Kidney (tissue), 14 donors: Measurements from ENCODE around the gene ECM1. TPM values are rescaled to one million over a fixed set of nuclear protein-coding genes. Genes with fewer than 3 reads are reported as not detected.

Experiments used
- DNase-seq, 5 donors: peaks; one replicate each; pipeline ENCODE4 v3.0.0-alpha.2; 2013 to 2020
- FAIRE-seq: peaks from 2 replicates; lab custom pipeline; 2012; peaks lifted over from hg19 to GRCh38; lab: Jason Lieb, UNC
- H3K27ac ChIP-seq, 2 donors: one replicate each; pipeline ENCODE4 v1.7.0; 2013; ENCODE audit warnings: low read depth in 2 of 2, low read length in 2 of 2, inconsistent platforms in 1 of 2
- H3K27me3 ChIP-seq: one replicate; pipeline ENCODE4 v1.7.1; 2013; ENCODE audit warnings: low read length, inconsistent platforms; ENCODE audit not compliant: control insufficient read depth, insufficient read depth
- H3K36me3 ChIP-seq, 3 donors: one replicate each; pipeline versions ENCODE4 v1.7.0 to v1.7.1; 2013; ENCODE audit warnings: low read length in 3 of 3, control low read depth in 1 of 3, inconsistent platforms in 1 of 3; ENCODE audit not compliant: insufficient read depth in 3 of 3, control insufficient read depth in 2 of 3
- H3K4me1 ChIP-seq, 3 donors: one replicate each; pipeline versions ENCODE4 v1.7.0 to v1.7.1; 2013; ENCODE audit warnings: low read length in 3 of 3, inconsistent platforms in 1 of 3, low read depth in 1 of 3; ENCODE audit not compliant: control insufficient read depth in 2 of 3, insufficient read depth in 2 of 3
- H3K4me3 ChIP-seq, 3 donors: one replicate each; pipeline versions ENCODE4 v1.7.0 to v1.8.1; 2013; ENCODE audit warnings: low read length in 3 of 3, control low read depth in 1 of 3, inconsistent platforms in 1 of 3
- H3K9ac ChIP-seq, 3 donors: one replicate each; pipeline versions ENCODE4 v1.7.0 to v1.7.1; 2013; ENCODE audit warnings: low read length in 3 of 3, control low read depth in 1 of 3, inconsistent platforms in 1 of 3
- H3K9me3 ChIP-seq, 3 donors: one replicate each; pipeline versions ENCODE4 v1.7.0 to v1.7.1; 2013; ENCODE audit warnings: low read length in 3 of 3, control low read depth in 1 of 3, inconsistent platforms in 1 of 3; ENCODE audit not compliant: control insufficient read depth in 2 of 3, insufficient read depth in 1 of 3
- intact Hi-C: fragments of 100-400 bp; cut with DNase I; formaldehyde crosslinking; loops from one replicate; pipeline ENCODE4 v1.11.1; 2022
- polyA plus RNA-seq: library from polyadenylated mRNA; stranded (reverse); fragments of 350-450 nt; fragmentation: Illumina TruSeq; extraction: RNeasy Lipid Tissue Mini Kit (QIAGEN cat#74804); gene quantifications from one replicate; pipeline ENCODE4 v1.2.3, GENCODE V29; 2014; ENCODE audit warnings: low read depth, low replicate concordance; ENCODE audit not compliant: insufficient read depth
- total RNA-seq: library from RNA; stranded (reverse); fragmentation: NEBNext Ultra II Directional; extraction: Animal tissue kit (Norgen Biotek cat#: 25700); gene quantifications from one replicate; pipeline ENCODE4 v1.2.1, GENCODE V29; 2021
- TF ChIP-seq, protein P1 (sequence below): IDR thresholded peaks from 3 replicates; pipeline ENCODE4 v1.5.1; 2012; ENCODE audit warnings: mild to moderate bottlenecking, moderate library complexity, borderline replicate concordance; ENCODE audit not compliant: insufficient read depth; ENCODE audit errors: extremely low read depth
- donor health status: control.
- donor health status: control.
- donor health status: control.
- donor health status: control.
- donor health status: control.
- donor health status: DM: yes; HTN: yes; CAD: no.
- donor health status: Normal renal cell carcinoma (clear cell type).

ECM1 gene
- total and polyA plus RNA-seq, 2 donors from 2014 or later: 9.2 to 36.4 TPM

DNA sequence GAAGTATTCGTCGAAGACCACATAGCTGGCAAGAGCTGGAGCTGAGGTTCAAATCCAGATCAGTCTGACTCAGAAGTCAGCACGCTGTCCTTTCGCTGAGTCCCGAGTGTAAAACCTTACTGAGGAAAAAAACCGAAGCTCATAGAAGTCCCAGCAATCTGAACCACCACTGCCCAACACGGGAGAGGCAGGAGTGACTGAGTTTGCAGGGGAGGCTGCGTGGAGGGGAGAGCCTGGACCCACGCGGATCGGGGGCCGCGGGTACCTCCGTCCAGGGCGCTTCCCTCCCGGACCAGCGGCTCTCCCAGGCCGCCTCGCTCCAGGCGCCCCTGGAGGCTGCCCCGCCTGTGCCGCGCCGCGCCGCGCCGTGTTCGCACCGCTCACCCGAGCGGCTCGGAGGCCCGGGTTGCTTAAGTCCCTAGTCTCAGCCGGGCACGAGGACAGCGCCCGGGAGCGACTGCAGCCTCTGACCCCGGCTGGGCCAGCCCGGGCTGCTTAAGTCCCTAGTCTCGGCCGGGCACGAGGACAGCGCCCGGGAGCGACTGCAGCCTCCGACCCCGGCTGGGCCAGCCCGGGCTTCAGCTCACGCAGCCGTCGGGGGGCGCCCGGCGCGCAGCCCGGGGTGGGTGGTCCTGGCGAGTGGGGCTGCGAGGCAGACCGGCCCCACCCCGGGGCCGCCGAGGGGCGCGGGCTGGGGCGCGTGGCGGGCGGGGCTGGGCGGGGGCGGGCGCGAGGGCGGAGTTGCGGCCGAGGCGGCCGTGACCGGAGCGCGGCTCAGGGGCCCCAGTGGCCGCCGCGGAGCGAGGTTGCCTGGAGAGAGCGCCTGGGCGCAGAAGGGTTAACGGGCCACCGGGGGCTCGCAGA lies 41.0 kb downstream of the ECM1 start, which contains the start of gene ADAMTSL4:
Gene ADAMTSL4, plus strand, starts transcription at position 777 of the 864 bp plus-strand sequence. CDS start 2,881 bp downstream, outside the sequence.
- TF ChIP-seq, protein P1, sequence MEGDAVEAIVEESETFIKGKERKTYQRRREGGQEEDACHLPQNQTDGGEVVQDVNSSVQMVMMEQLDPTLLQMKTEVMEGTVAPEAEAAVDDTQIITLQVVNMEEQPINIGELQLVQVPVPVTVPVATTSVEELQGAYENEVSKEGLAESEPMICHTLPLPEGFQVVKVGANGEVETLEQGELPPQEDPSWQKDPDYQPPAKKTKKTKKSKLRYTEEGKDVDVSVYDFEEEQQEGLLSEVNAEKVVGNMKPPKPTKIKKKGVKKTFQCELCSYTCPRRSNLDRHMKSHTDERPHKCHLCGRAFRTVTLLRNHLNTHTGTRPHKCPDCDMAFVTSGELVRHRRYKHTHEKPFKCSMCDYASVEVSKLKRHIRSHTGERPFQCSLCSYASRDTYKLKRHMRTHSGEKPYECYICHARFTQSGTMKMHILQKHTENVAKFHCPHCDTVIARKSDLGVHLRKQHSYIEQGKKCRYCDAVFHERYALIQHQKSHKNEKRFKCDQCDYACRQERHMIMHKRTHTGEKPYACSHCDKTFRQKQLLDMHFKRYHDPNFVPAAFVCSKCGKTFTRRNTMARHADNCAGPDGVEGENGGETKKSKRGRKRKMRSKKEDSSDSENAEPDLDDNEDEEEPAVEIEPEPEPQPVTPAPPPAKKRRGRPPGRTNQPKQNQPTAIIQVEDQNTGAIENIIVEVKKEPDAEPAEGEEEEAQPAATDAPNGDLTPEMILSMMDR: peak; percentile 19
- peak; percentile 62 to 94 (median 76) for DNase-seq
- Histone ChIP-seq H3K4me1 (peaks cover 0 to 12% (median 7%) of the 10 kb centered on the region in 3 donors), H3K9ac (peak within 1 kb of the TSS in 2 of 3 donors; percentile 35 to 58), H3K36me3 (no peaks in the 10 kb centered on the region), H3K27ac (peak within 1 kb of the TSS; percentile 47 to 51), H3K9me3 (no peaks in the 10 kb centered on the region), H3K4me3 (peak within 1 kb of the TSS; percentile 41 to 66 (median 55)), H3K27me3 (no peaks in the 10 kb centered on the region)
- intact Hi-C loops: no loop called here
- FAIRE-seq: no peak

GRCh38 chr1:150549496-150550221 lies 41.8 kb downstream of the ECM1 start:
- Histone ChIP-seq H3K9ac (peak overlapping the region in 1 of 3 donors; percentile 19), H3K27me3 (no peaks in the 10 kb centered on the region), H3K9me3 (no peaks in the 10 kb centered on the region), H3K27ac (peak overlapping the region in 1 of 2 donors; percentile 36), H3K4me1 (peaks cover 0 to 12% (median 7%) of the 10 kb centered on the region in 3 donors), H3K4me3 (peak overlapping the region in 2 of 3 donors; percentile 28 to 46), H3K36me3 (no peaks in the 10 kb centered on the region)
- DNase-seq (peak in 4 of 5 donors; percentile 43 to 89 (median 66)), FAIRE-seq (no peak)
- intact Hi-C loops: no loop called here
- TF ChIP-seq, protein P1: no peak

DNA sequence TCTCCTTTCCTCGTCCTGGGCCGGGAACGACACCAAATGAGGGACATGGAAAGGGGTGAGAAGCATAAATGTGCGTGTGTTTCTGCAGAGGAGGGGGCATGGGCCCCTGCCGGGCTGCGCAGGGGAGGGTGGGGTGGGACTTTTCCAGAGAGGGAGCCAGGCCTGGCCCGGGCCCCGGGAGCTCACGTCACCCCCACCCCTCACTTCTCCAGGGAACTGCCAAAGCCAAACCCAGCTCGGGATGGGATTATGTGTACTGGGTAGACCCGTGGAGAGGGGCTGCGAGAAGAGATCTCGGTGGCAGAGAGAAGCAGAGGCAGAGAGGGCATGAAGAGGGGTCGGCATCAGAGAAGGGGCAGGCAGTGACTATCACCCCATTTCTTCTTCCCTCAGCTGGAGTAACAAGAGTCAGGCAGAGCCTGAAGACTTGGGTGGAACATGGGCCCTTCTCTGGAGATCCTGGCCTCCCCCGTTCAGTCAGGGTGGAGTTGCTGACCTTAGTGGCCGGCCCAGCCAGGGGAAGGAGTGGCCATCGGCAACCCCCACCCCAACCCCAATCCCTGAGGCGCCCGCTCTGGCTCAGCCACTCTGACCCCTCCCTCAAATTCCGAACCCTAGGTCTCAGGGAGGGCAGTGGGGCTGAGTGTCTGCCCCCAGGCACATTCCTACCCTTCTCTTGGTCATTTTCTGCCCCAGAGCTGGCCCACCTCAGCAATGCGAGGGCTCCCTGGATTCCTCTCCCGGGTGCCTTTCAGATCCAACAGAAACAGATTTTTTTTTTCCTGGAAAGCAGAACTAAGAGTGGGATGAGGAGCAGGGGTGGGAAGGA lies 42.5 kb downstream of the ECM1 start:
- H3K27me3 ChIP-seq: no peaks in the 10 kb centered on the region
- no peak overlapping the region for H3K9ac ChIP-seq
- peak overlapping the region in 1 of 2 donors; percentile 77 for H3K27ac ChIP-seq
- H3K4me1 ChIP-seq: peaks cover 0 to 13% (median 7%) of the 10 kb centered on the region in 3 donors
- TF ChIP-seq, protein P1: no peak
- H3K4me3 ChIP-seq: no peak overlapping the region
- intact Hi-C loops: no loop called here
- DNase-seq (peak in 1 of 5 donors; percentile 62), FAIRE-seq (no peak)
- peaks cover under 1% of the 10 kb centered on the region in 3 donors for H3K36me3 ChIP-seq
- no peaks in the 10 kb centered on the region for H3K9me3 ChIP-seq
